ENCODE results near the gene COL5A2. TPM values are rescaled to one million over a fixed set of nuclear protein-coding genes. Genes with fewer than 3 reads are reported as not detected.

The COL5A2 gene
- total and polyA plus RNA-seq, 10 of the 15 experiments (the other 5 are each of a cell fraction or from before 2014, with no cell fraction given): 0.04 to 0.85 (median 0.39) TPM

GRCh38 chr2:189179570-189179950 lies at the start of gene COL5A2 (continued):
- TF ChIP-seq MAX (IDR thresholded peaks at IDR 0.05; ENCODE audit: low read depth, low read length) (no peak), EP300 (IDR thresholded peaks at IDR 0.05; ENCODE audit: borderline replicate concordance in 1 of 2, control insufficient read depth in 1 of 2, low read depth in 2 of 2, low read length in 2 of 2) (no peak)

GRCh38 chr2:189226017-189226416 lies 46.5 kb upstream of the COL5A2 start:
- H3K27ac ChIP-seq (ENCODE audit: control insufficient read depth, insufficient read depth): no peak overlapping the region
- H3K9me3 ChIP-seq (replicated peaks; ENCODE audit: control insufficient read depth, insufficient read depth, low read length): no peaks in the 10 kb centered on the region
- no peaks in the 10 kb centered on the region for H3K27me3 ChIP-seq (replicated peaks in 1 of 2; ENCODE audit: control insufficient read depth in 2 of 2, insufficient read depth in 2 of 2, low read length in 1 of 2)
- ChIA-PET SMC1A (ENCODE audit: uncharacterized antibody, unreplicated experiment) (interaction anchor here (0.8 to 1.1 kb wide), 2 partner anchors 11 to 16 kb away, joined by 3 read pairs; no protein-coding TSS in a partner anchor), RAD21 (ENCODE audit: unreplicated experiment) (no interaction called here), POLR2A (interaction anchor here (1.2 kb wide), 1 partner anchor 18 kb away, joined by 3 read pairs; no protein-coding TSS in a partner anchor), CTCF (interaction anchor here (1.2 kb wide), 1 partner anchor 84 kb away, joined by 3 read pairs; no protein-coding TSS in a partner anchor)
- no peak overlapping the region for H3K9ac ChIP-seq (ENCODE audit: control insufficient read depth, insufficient read depth, low read length)
- H3K79me2 ChIP-seq (ENCODE audit: control insufficient read depth, insufficient read depth, low read length): no peaks in the 10 kb centered on the region
- no TSS peak for BruUV-seq (replicated peaks)
- whole genome bisulfite sequencing (ENCODE audit: insufficient coverage, insufficient replicate concordance, low lambda C conversion rate, missing lambda C conversion rate): 85% methylated on average over 1 of the region's 1 CpG
- H3K4me3 ChIP-seq: no peak overlapping the region
- in situ Hi-C loops (cut with MboI): no loop called here
- no peaks in the 10 kb centered on the region for H3K4me1 ChIP-seq (ENCODE audit: control insufficient read depth, insufficient read depth, low read length)
- DNase-seq (ENCODE audit: low read depth, low spot score): no peak
- no peak for FAIRE-seq
- no peaks in the 10 kb centered on the region for H3K36me3 ChIP-seq (ENCODE audit: control insufficient read depth in 2 of 2, insufficient read depth in 2 of 2, low read length in 1 of 2)
- H2AFZ ChIP-seq (ENCODE audit: control insufficient read depth, low read depth, low read length): no peak overlapping the region
- H4K20me1 ChIP-seq (ENCODE audit: control insufficient read depth, insufficient read depth): no peaks in the 10 kb centered on the region
- no peak overlapping the region for H3K4me2 ChIP-seq (ENCODE audit: control insufficient read depth, insufficient read depth)
- intact Hi-C loops (cut with micrococcal nuclease; ENCODE audit: unreplicated experiment): no loop called here
- ATAC-seq: no peak
- TF ChIP-seq SMC3 (IDR thresholded peaks at IDR 0.05; ENCODE audit: borderline replicate concordance, low read length) (no peak), EGR1 (IDR thresholded peaks at IDR 0.05; ENCODE audit: borderline replicate concordance in 1 of 2, low read depth in 2 of 2, low read length in 2 of 2) (no peak), IRF4 (IDR thresholded peaks at IDR 0.05; ENCODE audit: low read depth, low read length) (no peak), MTA2 (IDR thresholded peaks at IDR 0.05; ENCODE audit: low read depth) (no peak), HDGF (IDR thresholded peaks at IDR 0.05) (no peak), NBN (IDR thresholded peaks at IDR 0.05) (no peak), JUNB (IDR thresholded peaks at IDR 0.05) (no peak), ZZZ3 (IDR thresholded peaks at IDR 0.05; ENCODE audit: control insufficient read depth, insufficient read length, low read depth) (no peak), RELA (IDR thresholded peaks at IDR 0.05; ENCODE audit: borderline replicate concordance, partially characterized antibody) (no peak), NFIC (IDR thresholded peaks at IDR 0.05; ENCODE audit: low read depth, low read length) (no peak), SMAD5 (IDR thresholded peaks at IDR 0.05; ENCODE audit: low read depth) (no peak), SKIL (IDR thresholded peaks at IDR 0.05; ENCODE audit: low read depth, poor library complexity, severe bottlenecking) (no peak), ZNF687 (IDR thresholded peaks at IDR 0.05) (no peak)

Data from GM12878 (cell line).